Activated CD4-positive, alpha-beta T cell treated with anti-CD3 and anti-CD28 coated beads, Interleukin-2, amount 10 ng/mL, durations not matched to agents 24 days and 14 days (primary cell): ENCODE measurements around the gene FHL3. TPM values are rescaled to one million over a fixed set of nuclear protein-coding genes. Genes with fewer than 3 reads are reported as not detected.
A peak's percentile ranks its signal among the peaks of the same experiment; 100 is the strongest.

Experiments
- DNase-seq: peaks from one replicate; pipeline ENCODE4 v3.0.0; 2022
- H3K27ac Mint-ChIP-seq: one replicate; pipeline ENCODE4 v1.8.0; 2022; ENCODE audit warnings: mild to moderate bottlenecking, mixed read lengths
- H3K27me3 Mint-ChIP-seq: one replicate; pipeline ENCODE4 v1.8.0; 2022; ENCODE audit warnings: mixed read lengths
- H3K36me3 Mint-ChIP-seq: one replicate; pipeline ENCODE4 v1.8.0; 2022; ENCODE audit warnings: low read depth, mild to moderate bottlenecking, mixed read lengths
- H3K4me1 Mint-ChIP-seq: one replicate; pipeline ENCODE4 v1.8.0; 2021; ENCODE audit warnings: mixed read lengths
- H3K4me3 Mint-ChIP-seq: one replicate; pipeline ENCODE4 v1.8.0; 2022; ENCODE audit warnings: mild to moderate bottlenecking, moderate library complexity, mixed read lengths
- H3K9me3 Mint-ChIP-seq: one replicate; pipeline ENCODE4 v1.8.0; 2021; ENCODE audit warnings: mixed read lengths
- intact Hi-C: fragments of 100-400 bp; cut with micrococcal nuclease; formaldehyde crosslinking; loops from one replicate; pipeline ENCODE4 v1.15.1; 2023
- total RNA-seq: library from RNA; stranded (reverse); gene quantifications from 2 replicates; pipeline ENCODE4 v1.2.3, GENCODE V29; 2022

FHL3 gene
- total RNA-seq, 1 donor from 2014 or later = 41.9 TPM

GRCh38 chr1:38028671-38029070, 23.4 kb upstream of the FHL3 start:
- H3K4me1 Mint-ChIP-seq = peaks cover 51% of the 10 kb centered on the region
- no peaks in the 10 kb centered on the region for H3K9me3 Mint-ChIP-seq
- H3K27ac Mint-ChIP-seq = peak overlapping the region; percentile 95
- H3K4me3 Mint-ChIP-seq = peak overlapping the region; percentile 66
- no peaks in the 10 kb centered on the region for H3K27me3 Mint-ChIP-seq
- no peak for DNase-seq
- peaks cover 29% of the 10 kb centered on the region for H3K36me3 Mint-ChIP-seq
- intact Hi-C loops = loop anchor here (1.0 to 10.0 kb wide), 4 partner anchors 16 to 559 kb away; partner anchors contain the start of gene UTP11

- Mint-ChIP-seq H3K27me3 (no peaks in the 10 kb centered on the region), H3K4me1 (peaks cover 51% of the 10 kb centered on the region), H3K36me3 (peaks cover 31% of the 10 kb centered on the region), H3K4me3 (peak overlapping the region; percentile 66), H3K9me3 (no peaks in the 10 kb centered on the region), H3K27ac (peak overlapping the region; percentile 95)
- intact Hi-C loops = loop anchor here (1.0 to 10.0 kb wide), 4 partner anchors 16 to 559 kb away; partner anchors contain the start of gene UTP11
- peak; percentile 78 for DNase-seq
Observed at GRCh38 chr1:38028105-38028591, 22.8 kb upstream of the FHL3 start.

GRCh38 chr1:38027201-38028104, 22.1 kb upstream of the FHL3 start:
- intact Hi-C loops = loop anchor here (1.0 to 10.0 kb wide), 5 partner anchors 15 to 560 kb away; partner anchors contain the start of gene UTP11
- no peaks in the 10 kb centered on the region for H3K27me3 Mint-ChIP-seq
- peaks cover 51% of the 10 kb centered on the region for H3K4me1 Mint-ChIP-seq
- no peaks in the 10 kb centered on the region for H3K9me3 Mint-ChIP-seq
- no peak for DNase-seq
- H3K27ac Mint-ChIP-seq = peak overlapping the region; percentile 95
- peaks cover 37% of the 10 kb centered on the region for H3K36me3 Mint-ChIP-seq
- H3K4me3 Mint-ChIP-seq = peak overlapping the region; percentile 66

- Mint-ChIP-seq H3K36me3 (peaks cover 43% of the 10 kb centered on the region), H3K9me3 (no peaks in the 10 kb centered on the region), H3K4me1 (peaks cover 51% of the 10 kb centered on the region), H3K27me3 (no peaks in the 10 kb centered on the region), H3K4me3 (peak overlapping the region; percentile 41), H3K27ac (peak overlapping the region; percentile 34)
- peak; percentile 75 for DNase-seq
- intact Hi-C loops = loop anchor here (2.0 to 10.0 kb wide), 3 partner anchors 44 to 561 kb away; no protein-coding TSS in a partner anchor
Observed at GRCh38 chr1:38026592-38027200, 21.4 kb upstream of the FHL3 start.

- Mint-ChIP-seq H3K4me1 (peaks cover 42% of the 10 kb centered on the region), H3K9me3 (no peaks in the 10 kb centered on the region), H3K27ac (peak overlapping the region; percentile 45), H3K36me3 (peaks cover 49% of the 10 kb centered on the region), H3K4me3 (no peak overlapping the region), H3K27me3 (no peaks in the 10 kb centered on the region)
- intact Hi-C loops = loop anchor here (2.0 to 10.0 kb wide), 3 partner anchors 45 to 562 kb away; no protein-coding TSS in a partner anchor
- DNase-seq = no peak
Observed at GRCh38 chr1:38025664-38026063, 20.4 kb upstream of the FHL3 start.

- Mint-ChIP-seq H3K27me3 (no peaks in the 10 kb centered on the region), H3K27ac (peak overlapping the region; percentile 45), H3K4me3 (no peak overlapping the region), H3K36me3 (peaks cover 53% of the 10 kb centered on the region), H3K9me3 (no peaks in the 10 kb centered on the region), H3K4me1 (peaks cover 38% of the 10 kb centered on the region)
- intact Hi-C loops = loop anchor here (5.0 to 10.0 kb wide), 2 partner anchors 510 to 562 kb away; no protein-coding TSS in a partner anchor
- no peak for DNase-seq
Observed at GRCh38 chr1:38025233-38025632, 19.9 kb upstream of the FHL3 start.

- intact Hi-C loops = loop anchor here (10.0 kb wide), 1 partner anchor 512 kb away; no protein-coding TSS in a partner anchor
- Mint-ChIP-seq H3K27me3 (no peaks in the 10 kb centered on the region), H3K36me3 (peaks cover 68% of the 10 kb centered on the region), H3K4me1 (peaks cover 18% of the 10 kb centered on the region), H3K9me3 (no peaks in the 10 kb centered on the region), H3K27ac (no peak overlapping the region), H3K4me3 (no peak overlapping the region)
- DNase-seq = no peak
Observed at GRCh38 chr1:38022810-38023209, 17.5 kb upstream of the FHL3 start.

GRCh38 chr1:38021969-38022368, 16.7 kb upstream of the FHL3 start:
- Mint-ChIP-seq H3K27ac (no peak overlapping the region), H3K4me1 (peaks cover 11% of the 10 kb centered on the region), H3K9me3 (no peaks in the 10 kb centered on the region), H3K27me3 (no peaks in the 10 kb centered on the region), H3K36me3 (peaks cover 71% of the 10 kb centered on the region), H3K4me3 (no peak overlapping the region)
- intact Hi-C loops = loop anchor here (10.0 kb wide), 1 partner anchor 513 kb away; no protein-coding TSS in a partner anchor
- no peak for DNase-seq

GRCh38 chr1:38020396-38020795, 15.1 kb upstream of the FHL3 start:
- Mint-ChIP-seq H3K27ac (no peak overlapping the region), H3K9me3 (no peaks in the 10 kb centered on the region), H3K4me3 (no peak overlapping the region), H3K27me3 (no peaks in the 10 kb centered on the region), H3K36me3 (peaks cover 69% of the 10 kb centered on the region), H3K4me1 (peaks cover 7% of the 10 kb centered on the region)
- intact Hi-C loops = loop anchor here (10.0 kb wide), 1 partner anchor 514 kb away; no protein-coding TSS in a partner anchor
- DNase-seq = no peak

GRCh38 chr1:38018864-38019343, 13.6 kb upstream of the FHL3 start:
- Mint-ChIP-seq H3K4me3 (no peak overlapping the region), H3K27ac (no peak overlapping the region), H3K9me3 (no peaks in the 10 kb centered on the region), H3K36me3 (peaks cover 62% of the 10 kb centered on the region), H3K4me1 (peaks cover 13% of the 10 kb centered on the region), H3K27me3 (no peaks in the 10 kb centered on the region)
- intact Hi-C loops = loop anchor here (1.0 kb wide), 1 partner anchor 29 kb away; the partner anchor contains the start of gene SF3A3
- DNase-seq = no peak

GRCh38 chr1:38015978-38016725, 10.8 kb upstream of the FHL3 start:
- H3K9me3 Mint-ChIP-seq = no peaks in the 10 kb centered on the region
- H3K36me3 Mint-ChIP-seq = peaks cover 54% of the 10 kb centered on the region
- DNase-seq = no peak
- H3K4me3 Mint-ChIP-seq = no peak overlapping the region
- intact Hi-C loops = no loop called here
- H3K27me3 Mint-ChIP-seq = no peaks in the 10 kb centered on the region
- H3K27ac Mint-ChIP-seq = peak overlapping the region; percentile 60
- H3K4me1 Mint-ChIP-seq = peaks cover 26% of the 10 kb centered on the region

- Mint-ChIP-seq H3K27ac (no peak overlapping the region), H3K4me1 (peaks cover 34% of the 10 kb centered on the region), H3K9me3 (no peaks in the 10 kb centered on the region), H3K36me3 (peaks cover 45% of the 10 kb centered on the region), H3K27me3 (no peaks in the 10 kb centered on the region), H3K4me3 (no peak overlapping the region)
- DNase-seq = no peak
- intact Hi-C loops = loop anchor here (5.0 kb wide), 1 partner anchor 538 kb away; no protein-coding TSS in a partner anchor
Observed at GRCh38 chr1:38014724-38015424, 9.6 kb upstream of the FHL3 start.
